ENCODE data around the gene LRRC8D.

Gene LRRC8D

DNA sequence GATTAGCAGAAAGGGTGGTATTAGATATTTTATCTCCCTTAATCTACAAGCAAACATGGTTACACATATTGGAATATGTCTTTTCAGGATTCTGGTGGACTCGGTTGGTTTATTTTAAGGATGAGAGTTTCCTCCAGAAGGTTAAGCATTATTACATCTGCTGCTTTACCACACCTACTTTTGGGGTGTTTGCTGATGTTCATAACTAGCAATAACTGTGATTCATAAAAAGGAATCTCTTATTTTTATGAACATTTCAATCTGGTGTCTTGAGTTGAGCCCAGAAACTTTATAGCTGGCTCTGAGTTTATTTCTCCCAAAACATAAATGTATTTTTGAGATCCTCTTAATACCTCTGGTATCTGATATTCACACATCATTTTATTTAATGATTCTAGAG is 82.7 kb downstream of the LRRC8D start:
- TF ChIP-seq CTCF (IDR thresholded peaks at IDR 0.05; ENCODE audit: low read depth, low read length) = no peak

DNA sequence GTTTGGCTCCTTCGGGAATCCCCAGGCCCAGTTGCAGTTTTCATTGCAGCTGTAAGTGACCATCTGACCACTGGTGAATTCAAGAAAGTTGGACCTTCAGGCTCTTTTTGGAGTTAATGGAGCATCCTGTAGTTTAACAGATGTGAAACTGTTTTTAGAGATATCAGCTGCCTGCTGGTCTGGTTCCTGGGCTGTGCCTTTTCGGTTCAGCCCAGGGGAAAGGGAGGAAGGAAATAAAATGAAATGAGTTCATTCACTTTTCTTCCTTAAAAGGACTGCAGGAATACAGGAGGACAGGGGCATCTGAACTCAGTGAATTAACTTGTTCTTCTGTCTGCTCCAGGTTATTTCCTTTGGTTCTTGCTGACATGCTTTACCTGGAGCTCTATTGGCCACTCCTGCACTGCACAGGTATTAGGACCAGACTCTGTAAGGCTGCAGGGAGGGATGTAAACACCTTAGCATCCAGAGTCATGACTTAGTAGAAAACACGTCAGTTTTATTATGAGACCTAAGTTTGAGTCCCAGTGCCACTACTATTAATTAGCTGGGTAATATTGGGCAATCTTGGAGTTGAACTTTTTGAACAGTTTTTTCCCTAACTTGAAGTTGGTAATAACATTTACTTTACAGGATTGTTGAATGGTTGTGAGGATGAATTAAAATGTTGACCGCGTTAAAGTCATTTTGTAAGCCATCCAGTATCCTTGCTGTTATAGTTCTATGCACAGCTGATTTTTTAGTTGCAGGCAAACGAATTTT is 83.6 kb downstream of the LRRC8D start:
- TF ChIP-seq CTCF (IDR thresholded peaks at IDR 0.05; ENCODE audit: low read depth, low read length) = no peak

More for the DNA sequence above, 82.7 kb downstream of the LRRC8D start:
- no peak overlapping the region for H3K4me3 ChIP-seq (ENCODE audit: low read depth, low read length)

DNA sequence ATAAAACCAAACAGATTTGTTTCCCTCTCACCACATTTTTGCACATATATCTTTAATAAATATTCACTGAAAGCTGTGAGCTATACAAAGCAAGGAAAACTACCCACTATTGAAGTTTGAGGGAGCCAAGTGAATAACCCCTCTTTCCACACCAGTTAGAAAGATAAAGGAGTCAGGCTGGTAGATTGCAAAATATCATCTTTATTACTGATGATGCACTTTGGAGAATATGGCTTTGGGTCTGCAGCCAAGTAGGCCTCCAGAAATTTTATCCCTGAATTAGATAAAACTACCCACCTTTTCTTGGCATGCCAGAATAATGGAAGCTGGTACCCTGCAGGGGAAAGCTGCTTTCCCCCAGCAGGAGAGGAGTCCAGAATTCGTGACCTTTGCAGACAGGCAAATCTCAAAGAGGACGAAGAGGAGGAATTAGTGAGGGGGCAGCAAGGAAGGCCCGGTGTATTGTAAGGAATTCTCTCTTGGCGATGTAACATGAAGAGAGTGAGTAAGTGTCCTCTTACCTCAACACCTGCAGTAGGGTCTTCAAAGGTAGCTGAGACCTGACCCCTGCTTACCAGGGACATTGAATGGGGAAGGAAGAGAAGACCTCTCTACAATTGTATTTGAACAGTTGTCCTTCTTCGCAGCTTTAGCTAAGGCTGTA is 84.7 kb downstream of the LRRC8D start:
- TF ChIP-seq CTCF (IDR thresholded peaks at IDR 0.05; ENCODE audit: low read depth, low read length) = no peak
- no peak overlapping the region for H3K4me3 ChIP-seq (ENCODE audit: low read depth, low read length)

More for the DNA sequence above, 83.6 kb downstream of the LRRC8D start:
- no peak overlapping the region for H3K4me3 ChIP-seq (ENCODE audit: low read depth, low read length)

- TF ChIP-seq CTCF (IDR thresholded peaks at IDR 0.05; ENCODE audit: low read depth, low read length) = no peak
- no peak overlapping the region for H3K4me3 ChIP-seq (ENCODE audit: low read depth, low read length)
Measured at GRCh38 chr1:89906088-89906487, 85.3 kb downstream of the LRRC8D start.

DNA sequence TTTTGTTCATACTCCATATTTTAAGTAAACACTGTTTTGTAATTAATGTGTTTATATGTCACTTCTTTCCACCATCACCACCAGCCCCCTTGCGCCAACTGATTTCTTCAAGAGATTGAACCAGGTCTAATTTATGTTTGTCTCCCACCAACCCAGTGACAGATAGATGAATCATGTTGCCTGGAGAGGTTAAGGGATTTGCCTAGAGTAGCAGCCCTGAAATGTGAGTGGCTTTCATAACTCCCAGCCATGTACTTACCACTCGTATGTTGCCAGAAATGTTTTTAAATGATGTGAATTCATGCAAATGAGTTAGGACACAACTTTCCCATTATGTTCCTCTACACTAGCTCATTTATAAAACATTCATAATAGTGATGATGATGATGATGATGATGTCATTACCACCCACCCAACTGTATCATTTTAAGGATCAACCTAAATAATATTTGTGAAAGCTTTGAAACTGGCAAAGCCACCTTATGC is 86.9 kb downstream of the LRRC8D start:
- no peak overlapping the region for H3K4me3 ChIP-seq (ENCODE audit: low read depth, low read length)
- no peak for TF ChIP-seq CTCF (IDR thresholded peaks at IDR 0.05; ENCODE audit: low read depth, low read length)

DNA sequence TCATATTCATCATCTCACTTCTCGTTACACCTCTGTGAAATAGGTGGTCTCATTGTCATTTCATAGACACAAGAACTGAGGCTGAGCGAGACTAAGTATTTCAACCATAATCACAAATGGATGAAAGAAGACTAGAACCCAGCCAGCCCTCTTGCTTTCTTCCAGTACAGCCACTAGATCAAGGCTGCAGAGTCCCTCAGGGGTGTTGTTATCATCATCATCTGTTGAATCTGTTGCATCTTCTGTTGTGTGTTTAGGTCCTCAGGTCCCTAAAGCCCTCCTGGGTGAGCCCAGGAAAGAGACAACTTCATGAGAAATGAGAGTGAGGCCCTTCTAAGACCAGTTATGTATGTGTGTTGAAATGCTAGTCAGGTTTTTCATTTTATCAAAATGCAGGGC is 87.4 kb downstream of the LRRC8D start:
- no peak for TF ChIP-seq CTCF (IDR thresholded peaks at IDR 0.05; ENCODE audit: low read depth, low read length)
- H3K4me3 ChIP-seq (ENCODE audit: low read depth, low read length) = no peak overlapping the region
